Urothelium cell line (cell line): ENCODE measurements around the gene RNASEH1.
A peak's percentile ranks its signal among the peaks of the same experiment; 100 is the strongest.

Experiments
- DNase-seq: peaks from one replicate; pipeline ENCODE4 v3.0.0; 2011; ENCODE audit warnings: low spot score, mixed read lengths
- FAIRE-seq: peaks from 2 replicates; lab custom pipeline; 2011; peaks lifted over from hg19 to GRCh38; lab: Jason Lieb, UNC

The RNASEH1 gene

DNA sequence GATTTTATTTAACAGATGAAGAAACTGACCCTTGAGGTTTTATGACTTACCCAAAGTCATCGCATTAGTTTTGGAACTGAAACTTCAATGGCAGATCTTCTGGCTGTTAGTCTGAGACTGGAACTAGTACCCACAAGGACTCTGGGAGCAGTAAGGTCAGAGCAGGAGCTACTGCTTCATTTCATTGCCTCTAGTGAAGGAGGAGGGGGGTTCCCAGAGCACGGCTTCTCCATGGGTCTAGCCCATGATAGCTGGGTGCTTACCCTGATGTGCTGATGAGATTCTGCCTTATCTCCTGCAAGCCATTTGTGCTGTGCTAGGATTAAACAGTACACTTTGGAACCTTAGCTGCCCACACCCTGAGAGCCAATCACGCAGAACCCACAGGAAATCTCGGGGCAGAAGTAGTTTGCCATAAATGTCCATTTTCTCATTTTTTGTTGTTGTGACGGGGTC, 5.4 kb upstream of the RNASEH1 start:
- FAIRE-seq: no peak
- DNase-seq: no peak

DNA sequence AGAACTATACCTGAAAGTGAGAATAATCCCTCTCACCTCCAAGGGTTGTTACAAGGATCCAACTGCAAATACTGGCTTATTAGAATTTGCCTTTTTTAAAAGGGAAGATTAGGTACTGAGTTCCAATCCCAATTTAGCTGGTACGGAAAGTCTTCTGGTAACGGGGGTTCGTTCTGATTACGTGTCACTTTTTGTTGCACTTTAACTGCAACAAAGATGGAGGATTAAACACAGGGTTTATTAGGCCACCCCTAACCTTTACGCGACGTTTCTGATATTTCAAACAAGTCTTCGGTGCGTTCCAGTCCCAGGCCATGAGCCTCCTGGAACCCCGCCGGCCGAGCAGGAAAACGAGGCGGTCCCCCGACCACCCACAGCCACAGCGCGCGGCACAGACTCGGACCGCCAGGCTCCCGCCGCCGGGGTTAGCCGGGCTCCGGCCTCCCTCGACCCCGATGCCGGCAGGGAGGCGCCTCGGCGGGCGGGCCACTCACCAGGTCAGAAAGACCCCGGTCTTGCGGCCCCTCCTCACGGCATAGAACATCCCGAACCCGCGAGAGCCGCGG, 411 bp downstream of the RNASEH1 start:
- FAIRE-seq: no peak
- DNase-seq: no peak

DNA sequence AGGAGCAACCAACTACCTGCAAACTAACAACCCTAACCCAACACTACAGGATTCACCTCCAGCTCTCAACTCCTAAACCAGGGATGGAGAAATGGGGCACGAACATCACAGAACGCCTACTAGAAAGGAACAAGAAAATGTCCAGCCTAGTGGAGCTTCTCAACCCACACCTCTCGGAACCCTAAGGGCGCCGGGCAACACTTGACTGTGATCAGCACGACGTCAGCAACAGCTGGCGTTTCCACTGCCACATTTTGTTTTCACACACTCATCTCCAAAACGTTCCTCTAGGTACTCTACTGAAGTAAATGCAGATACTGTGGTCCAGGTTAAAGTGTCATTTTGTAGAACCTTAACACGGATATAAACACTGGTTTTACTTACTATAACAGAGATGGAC, 4.2 kb downstream of the RNASEH1 start:
- no peak for DNase-seq
- FAIRE-seq: no peak

DNA sequence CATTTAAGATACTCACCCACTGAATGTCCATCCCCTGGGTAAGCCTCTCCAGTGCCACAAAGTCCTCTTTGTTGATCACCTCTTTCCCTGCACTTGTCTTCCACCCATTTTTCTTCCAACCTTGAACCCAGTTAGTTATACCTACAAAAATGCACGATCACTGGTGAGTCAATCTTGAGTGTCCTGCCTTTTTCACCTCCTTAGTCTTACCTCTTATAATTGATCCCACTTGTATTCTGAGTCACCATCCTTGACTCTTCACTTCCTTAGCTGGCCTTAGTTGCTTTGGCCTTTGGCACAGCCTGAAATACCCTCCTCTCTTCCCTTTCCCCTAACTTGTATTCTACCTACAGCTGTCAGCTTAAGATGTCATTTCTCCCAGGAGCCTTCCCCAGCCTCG, 10.2 kb downstream of the RNASEH1 start:
- DNase-seq (no peak), FAIRE-seq (no peak)

DNA sequence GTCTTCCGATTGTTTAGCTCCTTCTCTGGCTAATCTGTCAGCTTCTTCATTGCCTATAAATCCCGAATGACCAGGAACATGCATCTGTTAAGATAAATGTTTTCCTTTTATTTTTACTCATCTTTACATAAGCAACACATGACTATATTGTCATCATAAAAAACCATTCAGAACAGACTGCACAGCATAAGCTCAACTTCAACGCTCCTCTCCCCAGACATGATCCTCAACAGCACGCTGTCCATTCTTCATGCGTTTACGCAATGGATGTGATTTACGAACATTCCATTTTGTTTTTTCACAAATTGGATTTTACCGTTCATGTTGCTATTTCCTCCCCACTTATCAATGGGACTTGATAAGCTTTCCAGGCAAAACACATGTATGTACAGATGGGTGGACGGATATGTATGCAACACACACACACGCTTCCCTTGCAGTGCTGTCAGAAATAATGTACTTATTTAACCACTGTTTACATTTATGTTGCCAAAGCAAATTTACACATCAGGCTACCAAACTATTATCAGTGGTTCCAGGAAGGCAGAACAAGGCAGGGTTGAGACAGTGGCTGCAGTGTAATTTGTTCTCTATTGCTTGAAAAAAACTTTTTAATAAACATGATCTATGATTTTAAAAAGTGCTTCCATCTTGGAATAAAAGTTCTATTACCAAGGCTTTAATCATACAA, 12.2 kb downstream of the RNASEH1 start:
- no peak for FAIRE-seq

DNA sequence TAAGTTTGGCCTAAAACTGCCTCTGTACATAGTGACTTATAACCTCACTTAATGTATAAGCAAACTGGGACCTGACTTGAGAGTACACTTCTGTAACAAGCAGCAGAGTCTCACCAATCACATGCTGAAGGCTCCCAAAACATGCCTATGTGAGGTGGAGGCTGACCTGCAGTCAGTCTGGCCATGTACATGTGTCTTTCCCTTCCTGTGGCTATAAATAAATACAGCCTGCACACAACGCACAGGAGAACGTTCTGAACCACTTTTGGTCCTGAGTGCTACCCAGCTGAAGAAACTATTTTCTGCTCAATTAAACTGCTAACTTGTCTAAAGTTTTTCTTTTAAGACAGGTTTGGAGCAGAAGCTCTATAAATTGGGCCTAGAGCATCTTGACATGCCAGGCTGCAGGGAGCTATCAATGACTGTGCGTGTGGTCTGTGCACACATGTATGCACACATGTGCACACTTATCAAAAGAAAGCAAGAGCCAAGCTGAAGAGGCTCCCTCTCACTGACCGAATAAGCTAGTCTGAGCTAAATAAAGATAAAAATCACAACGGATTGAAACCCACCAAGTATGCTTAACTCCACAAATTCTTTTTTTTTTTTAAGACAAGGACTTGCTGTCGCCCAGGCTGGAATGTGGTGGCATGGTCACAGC, 15.0 kb downstream of the RNASEH1 start:
- FAIRE-seq: no peak

More for the DNA sequence above, 12.2 kb downstream of the RNASEH1 start:
- no peak for DNase-seq

DNA sequence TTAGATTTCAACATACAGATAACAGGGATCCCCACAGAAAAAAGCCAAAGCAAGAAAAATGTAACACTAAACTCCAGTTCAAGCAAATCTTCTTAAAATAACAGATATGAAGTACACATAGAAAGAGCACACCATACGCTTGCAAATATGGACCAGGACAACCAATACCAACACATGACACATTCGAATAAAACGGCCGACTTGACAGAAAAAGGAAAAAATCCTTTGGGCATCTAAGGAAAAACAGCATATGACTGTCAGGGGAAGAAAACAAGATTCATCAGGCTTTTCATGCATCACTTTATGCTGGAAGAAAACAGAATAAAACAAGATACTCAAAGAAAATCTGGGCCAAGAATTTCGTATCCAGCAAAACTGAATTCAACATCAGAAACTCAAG, 16.0 kb downstream of the RNASEH1 start:
- no peak for DNase-seq

More for the DNA sequence above, 15.0 kb downstream of the RNASEH1 start:
- no peak for DNase-seq

DNA sequence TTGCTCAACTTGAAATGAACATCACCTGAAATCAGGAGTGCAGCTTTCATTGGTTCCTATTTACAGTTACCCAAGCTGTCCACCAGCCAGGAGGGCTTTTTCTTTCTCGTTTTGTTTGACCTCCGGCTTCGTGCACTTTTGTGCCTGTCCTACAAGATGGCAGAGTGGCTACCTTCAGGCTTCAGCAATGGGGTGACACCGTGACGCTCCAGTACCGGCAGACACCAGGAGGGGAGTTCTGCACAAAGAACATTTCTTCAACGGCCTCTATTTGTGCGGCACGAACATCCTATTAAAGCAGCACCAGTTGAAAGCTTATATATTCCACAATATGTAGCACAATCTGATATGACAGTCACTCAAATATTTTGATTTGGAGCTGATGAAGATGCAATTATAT, 18.3 kb downstream of the RNASEH1 start:
- no peak for DNase-seq
- FAIRE-seq: no peak

More for the DNA sequence above, 16.0 kb downstream of the RNASEH1 start:
- FAIRE-seq: no peak

DNA sequence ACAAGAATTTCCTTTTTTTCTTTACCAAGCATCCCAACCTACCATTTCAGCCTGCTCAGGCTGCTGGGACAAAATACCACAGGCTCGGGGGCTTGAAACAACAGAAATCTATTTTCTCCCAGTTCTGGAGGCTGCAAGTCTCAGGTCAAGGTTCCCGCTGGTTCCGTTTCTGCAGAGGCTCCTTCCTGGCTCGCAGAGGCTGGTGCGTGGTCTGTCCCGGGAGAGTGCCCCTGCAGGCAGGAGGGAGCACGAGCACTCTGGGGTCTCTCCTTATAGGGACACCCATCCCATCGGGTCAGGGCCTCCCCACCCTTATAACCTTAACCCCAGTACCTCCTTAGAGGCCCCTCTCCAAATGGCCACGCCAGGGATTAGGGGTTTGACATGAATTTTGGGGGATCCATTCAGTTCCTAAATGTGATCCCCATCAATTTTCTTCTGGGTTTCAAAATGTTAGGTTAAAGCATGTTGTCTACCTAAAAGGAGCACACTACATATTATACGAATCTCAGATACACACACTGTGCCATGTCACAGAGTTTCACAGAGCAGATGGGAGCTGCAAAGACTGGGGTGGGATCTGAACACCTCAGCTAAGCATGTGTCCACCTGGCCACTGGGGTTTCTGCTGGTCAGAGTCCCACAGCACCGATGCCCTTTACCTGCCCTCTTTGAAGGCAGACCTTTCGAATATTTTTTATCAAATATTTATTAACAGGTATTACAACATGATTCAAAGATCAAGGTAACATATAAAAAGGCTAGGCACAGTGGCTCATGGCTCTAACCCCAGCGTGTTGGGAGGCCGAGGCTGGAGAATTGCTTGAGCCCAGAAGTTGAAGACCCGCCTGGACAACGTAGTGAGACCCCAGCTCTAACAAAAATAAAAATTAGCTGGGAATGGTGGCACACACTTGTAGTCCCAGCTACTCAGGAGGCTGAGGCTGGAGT, 21.2 kb downstream of the RNASEH1 start:
- DNase-seq (peak; percentile 64), FAIRE-seq (no peak)

DNA sequence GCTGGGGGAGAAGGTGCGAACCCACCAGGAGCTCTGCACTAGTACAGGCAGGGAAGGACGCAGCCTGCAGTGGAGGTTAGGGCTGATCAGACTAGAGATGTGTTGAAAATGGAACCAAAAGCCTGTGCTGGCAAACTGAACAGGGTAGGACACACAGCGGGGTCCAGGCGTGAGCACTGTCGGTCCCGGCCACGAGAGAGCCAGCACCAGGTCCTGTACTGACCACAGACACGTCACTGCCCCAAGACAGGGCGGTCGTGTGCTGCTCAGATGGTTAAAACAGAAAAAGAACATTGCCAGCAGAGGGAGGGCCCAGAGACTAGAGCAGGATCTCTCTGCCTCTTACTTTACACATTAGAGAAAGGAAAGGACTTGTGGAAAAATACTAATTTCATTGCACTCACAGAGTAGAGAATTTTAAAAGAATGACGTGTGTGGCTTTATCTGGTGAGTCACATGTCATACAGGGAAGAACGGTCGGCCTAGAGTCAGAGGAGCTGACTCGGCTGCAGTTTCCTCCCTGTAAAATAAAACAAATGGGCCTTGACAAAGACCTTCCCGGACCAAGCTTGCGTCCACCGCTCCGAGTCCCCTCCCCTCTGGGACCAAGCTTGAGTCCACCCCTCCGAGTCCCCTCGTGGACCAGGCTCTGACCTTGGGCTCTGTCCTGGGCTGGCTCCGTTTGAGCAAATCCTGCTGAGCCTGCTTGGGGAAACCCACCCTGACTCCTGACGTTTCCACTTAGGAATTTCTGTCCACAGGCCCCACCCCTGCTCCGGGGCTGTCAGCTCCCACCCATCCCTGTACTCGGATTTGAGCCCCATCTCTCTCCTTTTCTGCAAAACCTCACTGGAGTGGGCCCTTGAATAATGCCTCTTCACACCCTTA, 22.1 kb downstream of the RNASEH1 start:
- DNase-seq (peak; percentile 49), FAIRE-seq (no peak)

DNA sequence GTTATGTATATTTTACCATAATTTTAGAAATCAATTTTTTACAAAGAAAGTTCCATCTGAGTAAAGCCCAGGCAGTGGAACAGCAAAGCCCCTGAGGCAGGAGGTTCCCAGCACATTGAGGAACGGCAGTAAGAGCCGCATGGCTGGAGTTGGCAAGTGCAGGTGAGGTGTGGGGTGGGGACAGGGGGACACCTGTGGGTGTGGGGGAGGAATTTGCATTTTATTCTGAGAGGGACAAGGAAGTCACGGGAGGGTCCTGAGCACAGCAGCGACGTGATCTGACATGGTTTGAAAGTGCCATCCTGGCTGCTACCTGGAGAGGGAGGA, 22.7 kb downstream of the RNASEH1 start:
- no peak for FAIRE-seq
- no peak for DNase-seq

DNA sequence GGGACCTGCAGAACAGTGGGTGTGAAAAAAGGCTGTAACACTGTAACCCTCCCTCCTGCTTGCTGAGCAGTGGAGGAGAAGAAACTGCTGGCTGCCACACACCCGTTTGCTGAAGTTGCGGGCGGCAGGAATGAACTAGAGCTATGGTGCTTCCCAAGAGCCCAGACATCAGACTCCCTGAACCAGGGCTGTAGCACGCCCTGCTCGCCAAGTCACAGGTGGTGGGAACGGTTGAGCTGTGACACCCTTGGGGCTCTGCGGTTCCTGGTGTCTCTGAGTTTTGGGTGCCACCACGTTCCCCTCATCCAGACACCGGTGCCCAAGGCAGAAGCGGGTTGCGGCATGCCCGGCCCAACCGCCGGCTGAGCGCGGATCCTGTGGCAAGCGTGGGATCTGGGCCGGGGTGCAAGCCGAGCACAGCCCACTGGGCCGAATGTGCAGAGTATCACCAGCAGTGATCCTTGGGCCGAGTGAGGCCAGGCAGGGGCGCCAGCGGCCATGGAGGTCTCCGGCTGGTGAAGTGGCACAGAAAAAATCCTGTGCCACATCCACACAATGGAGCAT, 23.8 kb downstream of the RNASEH1 start:
- FAIRE-seq: no peak

DNA sequence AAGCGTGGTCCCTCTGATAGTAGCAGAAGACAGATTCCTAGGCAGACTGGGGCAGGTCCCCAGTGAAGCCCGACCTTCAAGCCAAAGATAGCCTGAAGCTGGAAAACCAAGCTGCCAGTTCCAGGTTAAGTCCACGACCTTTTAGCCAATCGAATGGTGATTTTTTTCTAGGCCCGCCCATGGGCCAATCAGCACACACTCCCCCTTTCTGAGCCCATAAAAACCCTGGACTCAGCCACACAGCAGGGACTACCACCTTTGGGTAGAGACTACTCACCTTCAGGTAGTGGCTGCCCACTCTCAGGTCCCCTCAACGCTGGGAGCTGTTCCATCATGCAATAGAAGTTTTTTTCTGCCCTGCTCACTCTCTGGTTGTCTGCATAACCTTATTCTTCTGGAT, 24.3 kb downstream of the RNASEH1 start:
- DNase-seq: no peak
- no peak for FAIRE-seq

More for the DNA sequence above, 23.8 kb downstream of the RNASEH1 start:
- no peak for DNase-seq

DNA sequence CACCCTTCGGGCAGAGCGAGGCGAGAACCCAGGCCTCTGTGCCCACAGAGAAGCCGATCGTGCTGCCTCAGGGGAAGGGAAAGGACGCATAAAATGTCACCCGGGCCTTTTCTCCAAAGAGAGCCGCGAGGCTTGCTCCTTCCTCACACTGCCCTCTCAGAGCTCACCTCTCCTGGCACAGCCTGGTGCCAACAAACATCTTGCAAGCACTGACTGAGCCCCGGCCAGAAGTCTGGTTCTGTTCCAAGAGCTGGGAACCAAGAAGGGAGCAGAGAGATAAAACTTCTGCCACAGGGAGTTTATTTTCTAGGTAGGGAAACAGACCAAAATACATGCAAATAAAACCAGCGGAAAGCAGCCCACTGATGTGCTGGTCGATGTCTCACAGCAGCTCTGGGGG, 25.2 kb downstream of the RNASEH1 start:
- FAIRE-seq: no peak
- no peak for DNase-seq

DNA sequence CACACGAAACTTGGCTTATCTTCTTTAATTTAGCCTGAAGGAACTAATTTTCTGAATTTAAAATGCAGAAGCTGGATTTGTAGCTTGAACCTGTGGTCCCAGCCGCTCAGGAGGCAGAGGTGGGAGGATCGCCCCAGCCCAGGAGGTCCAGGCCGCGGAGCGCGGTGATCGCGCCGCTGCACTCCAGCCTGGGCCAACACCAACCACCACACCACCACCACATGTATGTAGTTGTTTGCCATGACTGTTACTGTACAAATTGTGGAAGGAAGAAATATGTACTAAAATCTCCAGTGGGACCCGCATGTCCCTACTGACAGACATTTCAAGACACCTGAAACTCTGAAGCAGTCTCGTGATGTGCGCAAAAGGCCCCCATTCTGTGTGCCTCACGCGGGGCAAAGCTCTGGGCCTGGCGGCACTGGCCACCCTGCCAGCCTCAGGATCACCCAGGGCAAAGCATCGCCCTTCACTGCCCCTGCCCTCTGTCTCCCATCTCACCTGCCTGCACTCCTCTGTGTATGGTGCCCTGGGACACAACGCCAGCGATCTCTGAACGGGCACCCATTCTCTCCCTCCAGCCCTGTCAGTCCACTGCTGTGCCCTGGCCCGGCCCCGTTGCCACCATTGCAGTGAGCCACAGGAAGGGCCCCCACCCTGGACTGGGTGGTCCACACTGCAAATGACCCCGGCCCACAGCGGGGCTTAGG, 28.7 kb downstream of the RNASEH1 start:
- FAIRE-seq (no peak), DNase-seq (no peak)

DNA sequence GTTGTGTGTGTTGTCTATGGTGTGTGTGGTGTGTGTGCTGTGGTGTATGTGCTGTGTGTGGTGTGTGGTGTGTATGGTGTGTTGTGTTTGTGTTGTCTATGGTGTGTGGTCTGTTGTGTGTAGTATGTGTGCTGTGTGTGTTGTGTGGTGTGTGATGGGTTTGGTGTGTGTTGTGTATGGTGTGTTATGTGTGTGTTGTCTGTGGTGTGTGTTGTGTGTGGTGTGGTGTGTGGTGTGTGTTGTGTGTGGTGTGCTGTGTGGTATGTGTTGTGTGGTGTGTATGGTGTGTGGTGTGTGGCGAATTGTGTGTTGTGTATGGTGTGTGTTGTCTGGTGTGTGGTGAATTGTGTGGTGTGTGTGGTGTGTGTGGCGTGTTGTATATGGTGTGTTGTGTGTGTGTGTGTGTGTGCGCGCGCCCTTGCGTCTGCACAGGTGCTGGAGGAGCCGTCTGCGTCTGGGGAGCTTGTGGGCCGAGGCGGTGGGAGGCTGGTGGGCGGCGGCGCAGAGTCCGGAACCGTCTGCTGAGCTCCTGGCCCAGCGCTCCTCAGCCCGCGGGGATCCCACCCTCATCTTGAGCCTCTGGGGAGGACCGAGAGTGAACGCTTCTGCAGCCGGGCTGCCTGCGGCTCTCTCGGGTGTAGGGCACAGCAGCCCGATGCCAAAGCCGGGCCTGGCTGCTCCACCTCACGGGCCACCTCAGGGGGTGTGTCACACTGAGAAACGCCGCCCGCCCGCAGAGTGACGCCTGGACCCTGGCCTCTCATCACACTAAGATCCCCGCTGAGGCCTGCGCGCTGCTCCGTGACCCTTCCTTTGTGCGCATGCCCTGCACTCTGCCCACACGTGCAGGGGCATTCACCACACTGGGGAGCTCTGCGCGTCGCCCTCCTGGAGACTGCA, 30.0 kb downstream of the RNASEH1 start:
- no peak for DNase-seq
- no peak for FAIRE-seq

DNA sequence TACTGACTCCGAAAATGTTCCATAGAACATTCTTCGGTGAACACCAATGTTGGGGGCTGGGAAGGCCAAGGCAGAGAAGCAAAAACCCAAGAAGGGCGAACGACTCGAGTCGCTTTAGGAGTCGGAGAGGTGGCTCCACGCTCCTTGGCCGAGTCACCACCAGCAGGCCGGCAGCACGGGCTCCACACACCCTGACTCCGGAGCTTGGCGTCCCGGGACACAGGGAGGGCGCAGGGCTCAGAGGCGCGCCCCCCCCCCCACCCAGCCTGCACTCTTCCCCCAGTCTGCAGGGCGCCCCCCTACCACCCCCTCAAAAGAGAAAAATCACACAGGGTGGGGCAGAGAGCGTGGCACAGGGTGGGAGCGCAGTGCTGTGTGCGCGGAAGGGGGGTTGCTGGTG, 31.3 kb downstream of the RNASEH1 start:
- DNase-seq: no peak
- FAIRE-seq: no peak

DNA sequence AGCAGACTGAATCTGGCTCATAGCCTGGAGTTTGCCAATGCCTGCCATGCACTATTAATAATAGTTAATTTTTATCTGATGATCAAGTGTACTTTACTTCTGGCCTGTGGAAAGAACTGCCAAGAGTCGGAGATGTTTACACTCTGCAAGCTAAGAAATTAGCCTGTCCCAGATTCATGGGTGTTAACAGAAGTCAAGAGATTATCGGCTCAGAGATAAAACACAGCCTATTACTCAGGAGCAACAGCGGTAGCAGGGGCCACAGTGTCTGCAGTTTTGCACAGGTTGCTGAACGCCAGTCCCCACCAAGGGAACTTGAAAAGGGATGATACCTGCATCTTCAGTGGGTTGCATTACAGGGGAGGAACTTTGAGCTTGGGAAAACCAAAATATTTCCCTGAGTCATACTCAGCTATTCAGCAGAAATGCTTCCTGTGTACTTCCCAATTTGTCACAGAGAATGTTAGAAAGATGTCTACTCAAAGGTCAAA, 34.5 kb downstream of the RNASEH1 start:
- FAIRE-seq: no peak

More for the DNA sequence above, 34.5 kb downstream of the RNASEH1 start:
- no peak for DNase-seq
